Measurements from ENCODE around the gene ZNF280A.

The ZNF280A gene

DNA sequence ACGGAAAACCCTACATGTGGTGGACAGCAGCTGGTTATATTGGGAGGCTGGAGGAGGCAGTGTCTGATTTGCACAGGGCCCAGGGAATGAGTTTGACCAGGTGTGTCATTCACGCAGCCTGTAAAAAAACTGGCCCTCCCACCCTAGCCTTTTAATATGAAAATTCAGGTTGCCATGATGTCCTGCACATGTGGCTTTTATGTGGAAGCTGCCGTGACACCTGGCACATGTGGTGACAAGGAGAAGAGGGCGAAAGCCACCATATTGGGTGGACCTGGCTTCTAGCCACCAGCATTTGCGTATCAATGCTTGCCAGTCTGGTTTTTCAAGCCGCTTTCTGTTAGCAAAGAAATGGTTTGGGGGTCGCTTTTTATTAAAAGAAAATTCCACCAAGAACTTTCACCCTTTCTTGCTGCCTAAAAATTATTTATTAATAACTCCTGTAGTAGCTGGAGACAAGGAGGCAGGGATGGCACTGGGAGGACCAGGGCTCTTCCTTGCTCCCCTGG, 54.9 kb downstream of the ZNF280A start:
- H3K4me3 ChIP-seq (ENCODE audit: low read depth, low read length) = no peak overlapping the region
- DNase-seq (ENCODE audit: low read depth) = no peak
- TF ChIP-seq, protein P1, sequence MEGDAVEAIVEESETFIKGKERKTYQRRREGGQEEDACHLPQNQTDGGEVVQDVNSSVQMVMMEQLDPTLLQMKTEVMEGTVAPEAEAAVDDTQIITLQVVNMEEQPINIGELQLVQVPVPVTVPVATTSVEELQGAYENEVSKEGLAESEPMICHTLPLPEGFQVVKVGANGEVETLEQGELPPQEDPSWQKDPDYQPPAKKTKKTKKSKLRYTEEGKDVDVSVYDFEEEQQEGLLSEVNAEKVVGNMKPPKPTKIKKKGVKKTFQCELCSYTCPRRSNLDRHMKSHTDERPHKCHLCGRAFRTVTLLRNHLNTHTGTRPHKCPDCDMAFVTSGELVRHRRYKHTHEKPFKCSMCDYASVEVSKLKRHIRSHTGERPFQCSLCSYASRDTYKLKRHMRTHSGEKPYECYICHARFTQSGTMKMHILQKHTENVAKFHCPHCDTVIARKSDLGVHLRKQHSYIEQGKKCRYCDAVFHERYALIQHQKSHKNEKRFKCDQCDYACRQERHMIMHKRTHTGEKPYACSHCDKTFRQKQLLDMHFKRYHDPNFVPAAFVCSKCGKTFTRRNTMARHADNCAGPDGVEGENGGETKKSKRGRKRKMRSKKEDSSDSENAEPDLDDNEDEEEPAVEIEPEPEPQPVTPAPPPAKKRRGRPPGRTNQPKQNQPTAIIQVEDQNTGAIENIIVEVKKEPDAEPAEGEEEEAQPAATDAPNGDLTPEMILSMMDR (IDR thresholded peaks at IDR 0.05; ENCODE audit: low read depth, low read length, missing control alignments) = no peak
- in situ Hi-C loops (cut with HindIII; ENCODE audit: low sequenced_read_pairs) = no loop called here

- no peak for DNase-seq (ENCODE audit: low read depth)
- TF ChIP-seq, protein P1 (IDR thresholded peaks at IDR 0.05; ENCODE audit: low read depth, low read length, missing control alignments) = no peak
- no peak overlapping the region for H3K4me3 ChIP-seq (ENCODE audit: low read depth, low read length)
- in situ Hi-C loops (cut with HindIII; ENCODE audit: low sequenced_read_pairs) = no loop called here
These were observed 55.5 kb downstream of the ZNF280A start for GRCh38 chr22:22464541-22465054.

DNA sequence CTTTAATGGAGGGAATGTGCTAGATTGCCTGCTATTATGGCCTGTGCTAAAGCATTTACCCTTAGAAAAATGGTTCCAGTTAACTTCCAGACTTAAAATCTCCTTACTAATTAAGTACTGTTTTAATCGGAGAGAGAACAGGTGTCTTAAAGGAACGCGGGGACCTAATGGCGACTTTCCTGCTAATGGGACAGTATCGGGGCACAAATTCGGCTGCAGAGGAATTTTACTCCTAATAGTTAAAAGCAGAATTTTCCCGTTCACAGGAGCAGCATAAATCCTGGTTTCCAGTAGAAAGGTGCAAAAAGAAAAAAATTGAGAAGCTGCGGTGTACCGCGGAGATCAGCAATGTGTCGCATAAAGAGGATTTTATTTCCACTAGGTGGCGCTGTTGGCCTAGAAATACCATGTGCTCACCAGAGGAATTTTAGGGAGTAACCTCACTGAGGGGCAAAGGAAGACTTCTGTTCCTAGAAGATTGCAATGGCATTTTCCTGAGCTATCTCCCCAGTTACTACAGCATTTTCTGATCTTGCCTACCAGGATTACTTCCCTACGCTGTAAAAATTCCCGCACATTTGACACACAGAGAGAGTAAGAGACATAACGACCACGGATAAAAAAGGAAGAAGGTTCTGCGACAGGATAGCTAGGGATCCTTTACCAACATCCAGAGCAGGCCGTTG, 56.1 kb downstream of the ZNF280A start:
- in situ Hi-C loops (cut with HindIII; ENCODE audit: low sequenced_read_pairs) = no loop called here
- DNase-seq (ENCODE audit: low read depth) = peak; percentile 35
- H3K4me3 ChIP-seq (ENCODE audit: low read depth, low read length) = no peak overlapping the region
- TF ChIP-seq, protein P1 (IDR thresholded peaks at IDR 0.05; ENCODE audit: low read depth, low read length, missing control alignments) = peak; percentile 62
